Measurements from ENCODE around the gene ARID4B. TPM values are rescaled to one million over a fixed set of nuclear protein-coding genes. Genes with fewer than 3 reads are reported as not detected.

The ARID4B gene
- total and polyA plus RNA-seq, 2 of the 13 experiments (the other 11 are each of a cell fraction or from before 2014, with no cell fraction given), result 9.7 to 24.6 TPM

DNA sequence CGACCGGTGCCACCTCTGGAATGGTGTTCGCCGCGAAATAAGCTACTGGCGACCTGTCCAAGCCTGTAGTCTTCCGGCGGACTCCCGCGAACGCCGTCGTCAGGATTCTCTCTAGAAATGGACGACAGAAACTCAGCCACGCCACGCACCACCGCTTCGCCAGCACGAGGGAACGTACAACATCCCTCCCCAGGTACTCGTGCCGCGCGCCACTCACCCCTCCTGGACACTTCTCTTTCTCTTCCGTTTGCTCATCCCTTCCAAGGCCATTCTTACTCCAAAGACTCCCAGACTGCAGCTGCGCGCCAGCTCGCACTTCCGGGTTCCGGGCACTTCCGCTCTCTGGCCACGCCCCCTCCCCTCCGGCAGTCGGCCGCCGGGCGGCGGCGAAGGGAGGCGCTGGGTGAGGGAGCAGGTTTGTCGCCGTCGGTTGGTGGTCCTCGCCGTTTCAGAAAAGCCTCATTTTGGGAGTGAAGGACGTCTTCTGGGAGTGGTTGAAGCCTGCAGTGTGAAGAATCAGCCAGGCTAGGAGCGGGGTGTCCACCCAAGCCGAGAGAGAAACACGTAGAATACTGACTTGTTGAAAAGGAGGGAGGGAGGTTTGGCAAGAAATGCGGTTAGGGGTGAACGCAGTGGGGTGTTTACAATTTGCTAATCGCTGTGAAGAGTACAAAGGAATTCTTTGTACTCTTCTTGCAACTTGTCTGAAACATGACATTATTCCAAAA, 166.9 kb downstream of the ARID4B start, which contains the start of gene RBM34 (continued):
- TF ChIP-seq ZNF441 (CRISPR knock-in tag; IDR thresholded peaks at IDR 0.05; ENCODE audit: borderline replicate concordance) (peak; percentile 92), ZFYVE20 (CRISPR knock-in tag; IDR thresholded peaks at IDR 0.05; ENCODE audit: borderline replicate concordance, low read depth) (0 out of 2 replicates have a peak, but pooled peaks have one; percentile 51), ZNF570 (CRISPR knock-in tag; IDR thresholded peaks at IDR 0.05; ENCODE audit: borderline replicate concordance) (no peak), ZSCAN9 (CRISPR knock-in tag; IDR thresholded peaks at IDR 0.05; ENCODE audit: borderline replicate concordance) (0 out of 2 replicates have a peak, but pooled peaks have one; percentile 62), ZNF354B (CRISPR knock-in tag; IDR thresholded peaks at IDR 0.05) (no peak), CBFB (CRISPR knock-in tag; IDR thresholded peaks at IDR 0.05) (peak; percentile 16; the same call in 1 of the 2 replicates), GTF2F1 (IDR thresholded peaks at IDR 0.05; ENCODE audit: low read length) (peak; percentile 72; the same call in 1 of the 2 replicates), HOXD1 (CRISPR knock-in tag; IDR thresholded peaks at IDR 0.05) (peak; percentile 71; the same call in 1 of the 2 replicates), CAMTA2 (CRISPR knock-in tag; IDR thresholded peaks at IDR 0.05; ENCODE audit: borderline replicate concordance) (peak; percentile 93), HNRNPLL (IDR thresholded peaks at IDR 0.05; ENCODE audit: low read depth, low read length, poor library complexity, severe bottlenecking) (peak; percentile 84), HMGA1 (CRISPR knock-in tag; conservative IDR thresholded peaks at IDR 0.05) (no peak), ZMYM4 (CRISPR knock-in tag; IDR thresholded peaks at IDR 0.05) (peak; percentile 78), STAT5B (CRISPR knock-in tag; IDR thresholded peaks at IDR 0.05) (peak; percentile 74), SIN3A (IDR thresholded peaks at IDR 0.05; ENCODE audit: borderline replicate concordance, low read depth, low read length) (peak; percentile 96), SNRNP70 (IDR thresholded peaks at IDR 0.05; ENCODE audit: low read depth, low read length) (no peak), FOXC1 (CRISPR knock-in tag; IDR thresholded peaks at IDR 0.05; ENCODE audit: borderline replicate concordance) (peak; percentile 94), SP2 (CRISPR knock-in tag; IDR thresholded peaks at IDR 0.05) (0 out of 2 replicates have a peak, but pooled peaks have one; percentile 36), MEIS2 (CRISPR knock-in tag; IDR thresholded peaks at IDR 0.05) (peak; percentile 91)
- TF ChIP-seq, protein P1, sequence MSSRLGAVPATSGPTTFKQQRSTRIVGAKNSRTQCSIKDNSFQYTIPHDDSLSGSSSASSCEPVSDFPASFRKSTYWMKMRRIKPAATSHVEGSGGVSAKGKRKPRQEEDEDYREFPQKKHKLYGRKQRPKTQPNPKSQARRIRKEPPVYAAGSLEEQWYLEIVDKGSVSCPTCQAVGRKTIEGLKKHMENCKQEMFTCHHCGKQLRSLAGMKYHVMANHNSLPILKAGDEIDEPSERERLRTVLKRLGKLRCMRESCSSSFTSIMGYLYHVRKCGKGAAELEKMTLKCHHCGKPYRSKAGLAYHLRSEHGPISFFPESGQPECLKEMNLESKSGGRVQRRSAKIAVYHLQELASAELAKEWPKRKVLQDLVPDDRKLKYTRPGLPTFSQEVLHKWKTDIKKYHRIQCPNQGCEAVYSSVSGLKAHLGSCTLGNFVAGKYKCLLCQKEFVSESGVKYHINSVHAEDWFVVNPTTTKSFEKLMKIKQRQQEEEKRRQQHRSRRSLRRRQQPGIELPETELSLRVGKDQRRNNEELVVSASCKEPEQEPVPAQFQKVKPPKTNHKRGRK (CRISPR knock-in tag; IDR thresholded peaks at IDR 0.05), result no peak
- TF ChIP-seq, protein P2, sequence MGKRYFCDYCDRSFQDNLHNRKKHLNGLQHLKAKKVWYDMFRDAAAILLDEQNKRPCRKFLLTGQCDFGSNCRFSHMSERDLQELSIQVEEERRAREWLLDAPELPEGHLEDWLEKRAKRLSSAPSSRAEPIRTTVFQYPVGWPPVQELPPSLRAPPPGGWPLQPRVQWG (CRISPR knock-in tag; IDR thresholded peaks at IDR 0.05; ENCODE audit: borderline replicate concordance, low read depth), result no peak
- TF ChIP-seq, protein P3, sequence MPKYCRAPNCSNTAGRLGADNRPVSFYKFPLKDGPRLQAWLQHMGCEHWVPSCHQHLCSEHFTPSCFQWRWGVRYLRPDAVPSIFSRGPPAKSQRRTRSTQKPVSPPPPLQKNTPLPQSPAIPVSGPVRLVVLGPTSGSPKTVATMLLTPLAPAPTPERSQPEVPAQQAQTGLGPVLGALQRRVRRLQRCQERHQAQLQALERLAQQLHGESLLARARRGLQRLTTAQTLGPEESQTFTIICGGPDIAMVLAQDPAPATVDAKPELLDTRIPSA (CRISPR knock-in tag; IDR thresholded peaks at IDR 0.05; ENCODE audit: borderline replicate concordance), result no peak
- TF ChIP-seq, protein P4, sequence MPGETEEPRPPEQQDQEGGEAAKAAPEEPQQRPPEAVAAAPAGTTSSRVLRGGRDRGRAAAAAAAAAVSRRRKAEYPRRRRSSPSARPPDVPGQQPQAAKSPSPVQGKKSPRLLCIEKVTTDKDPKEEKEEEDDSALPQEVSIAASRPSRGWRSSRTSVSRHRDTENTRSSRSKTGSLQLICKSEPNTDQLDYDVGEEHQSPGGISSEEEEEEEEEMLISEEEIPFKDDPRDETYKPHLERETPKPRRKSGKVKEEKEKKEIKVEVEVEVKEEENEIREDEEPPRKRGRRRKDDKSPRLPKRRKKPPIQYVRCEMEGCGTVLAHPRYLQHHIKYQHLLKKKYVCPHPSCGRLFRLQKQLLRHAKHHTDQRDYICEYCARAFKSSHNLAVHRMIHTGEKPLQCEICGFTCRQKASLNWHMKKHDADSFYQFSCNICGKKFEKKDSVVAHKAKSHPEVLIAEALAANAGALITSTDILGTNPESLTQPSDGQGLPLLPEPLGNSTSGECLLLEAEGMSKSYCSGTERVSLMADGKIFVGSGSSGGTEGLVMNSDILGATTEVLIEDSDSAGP (CRISPR knock-in tag; IDR thresholded peaks at IDR 0.05; ENCODE audit: borderline replicate concordance), result peak; percentile 90; the same call in 1 of the 2 replicates
- TF ChIP-seq, protein P5, sequence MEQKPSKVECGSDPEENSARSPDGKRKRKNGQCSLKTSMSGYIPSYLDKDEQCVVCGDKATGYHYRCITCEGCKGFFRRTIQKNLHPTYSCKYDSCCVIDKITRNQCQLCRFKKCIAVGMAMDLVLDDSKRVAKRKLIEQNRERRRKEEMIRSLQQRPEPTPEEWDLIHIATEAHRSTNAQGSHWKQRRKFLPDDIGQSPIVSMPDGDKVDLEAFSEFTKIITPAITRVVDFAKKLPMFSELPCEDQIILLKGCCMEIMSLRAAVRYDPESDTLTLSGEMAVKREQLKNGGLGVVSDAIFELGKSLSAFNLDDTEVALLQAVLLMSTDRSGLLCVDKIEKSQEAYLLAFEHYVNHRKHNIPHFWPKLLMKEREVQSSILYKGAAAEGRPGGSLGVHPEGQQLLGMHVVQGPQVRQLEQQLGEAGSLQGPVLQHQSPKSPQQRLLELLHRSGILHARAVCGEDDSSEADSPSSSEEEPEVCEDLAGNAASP (CRISPR knock-in tag; IDR thresholded peaks at IDR 0.05; ENCODE audit: borderline replicate concordance), result no peak; the same call in 1 of the 2 replicates

Measured in HepG2 (cell line).